Peyer's patch (tissue), 4 donors: ENCODE results near the gene DPPA2. TPM values are rescaled to one million over a fixed set of nuclear protein-coding genes. Genes with fewer than 3 reads are reported as not detected.
"Not testable (repeated sequence)": the region's sequence is repeated elsewhere in the genome, so short reads cannot be mapped to it uniquely, and the experiment has no call there.

Experiments
- DNase-seq, 3 donors: peaks; one replicate each; pipeline ENCODE4 v3.0.0-alpha.2; 2017 to 2019
- H3K27ac ChIP-seq, 4 donors: fragments of 200-600 bp; sonication (generic); one replicate each; pipeline ENCODE4 v1.5.1; 2016 to 2019
- H3K27me3 ChIP-seq, 2 donors: fragments of 200-600 bp; sonication (generic); one replicate each; pipeline ENCODE4 v1.5.1; 2019
- H3K36me3 ChIP-seq, 3 donors: fragments of 200-600 bp; sonication (generic); one replicate each; pipeline ENCODE4 v1.5.1; 2016 to 2019
- H3K4me1 ChIP-seq, 4 donors: fragments of 200-600 bp; sonication (generic); one replicate each; pipeline ENCODE4 v1.5.1; 2016 to 2019
- H3K4me3 ChIP-seq, 4 donors: fragments of 200-600 bp; sonication (generic); 1 replicate in 3 of 4; 2 replicates in 1 of 4; pipeline ENCODE4 v1.5.1; 2016 to 2019; ENCODE audit warnings: mild to moderate bottlenecking in 1 of 4
- H3K9me3 ChIP-seq, 4 donors: fragments of 200-600 bp; sonication (generic); one replicate each; pipeline ENCODE4 v1.5.1; 2016 to 2019; ENCODE audit warnings: mild to moderate bottlenecking in 1 of 4
- CTCF ChIP-seq, 6 experiments: fragments of 450-650 bp in 4 of 6; fragments of 200-600 bp in 2 of 6; sonication (generic) in 1 of 6; IDR thresholded peaks; one replicate each; pipeline ENCODE4 v1.5.1; 2017 to 2019; ENCODE audit warnings: antibody characterized with exemption in 6 of 6, mild to moderate bottlenecking in 3 of 6, moderate library complexity in 1 of 6
- POLR2A ChIP-seq, 2 donors: fragments of 450-650 bp; IDR thresholded peaks; one replicate each; pipeline ENCODE4 v1.5.1; 2017; ENCODE audit warnings: antibody characterized with exemption in 2 of 2, mild to moderate bottlenecking in 2 of 2, moderate library complexity in 2 of 2
- total RNA-seq, 4 donors: library from RNA; depleted of rRNA; stranded (reverse); fragments of >200 nt; gene quantifications; one replicate each; pipeline ENCODE4 v1.1.0, GENCODE V29; 2016

The DPPA2 gene, protein sequence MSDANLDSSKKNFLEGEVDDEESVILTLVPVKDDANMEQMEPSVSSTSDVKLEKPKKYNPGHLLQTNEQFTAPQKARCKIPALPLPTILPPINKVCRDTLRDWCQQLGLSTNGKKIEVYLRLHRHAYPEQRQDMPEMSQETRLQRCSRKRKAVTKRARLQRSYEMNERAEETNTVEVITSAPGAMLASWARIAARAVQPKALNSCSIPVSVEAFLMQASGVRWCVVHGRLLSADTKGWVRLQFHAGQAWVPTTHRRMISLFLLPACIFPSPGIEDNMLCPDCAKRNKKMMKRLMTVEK
- total RNA-seq = not detected

- H3K36me3 ChIP-seq = no peaks in the 10 kb centered on the region
- no peaks in the 10 kb centered on the region for H3K27me3 ChIP-seq
- H3K27ac ChIP-seq = no peak within 1 kb of the TSS
- no peak for DNase-seq
- no peak within 1 kb of the TSS for H3K4me3 ChIP-seq
- TF ChIP-seq CTCF (IDR thresholded peaks at IDR 0.05) (no peak), POLR2A (IDR thresholded peaks at IDR 0.05) (no peak)
- H3K9me3 ChIP-seq = no peaks in the 10 kb centered on the region
- no peaks in the 10 kb centered on the region for H3K4me1 ChIP-seq
These were observed at the start of gene DPPA2 for GRCh38 chr3:109316162-109316730. DPPA2 (minus strand) TSS chr3:109316517; CDS start chr3:109314542, 1,975 bp downstream.

GRCh38 chr3:109364088-109364487 lies 47.8 kb upstream of the DPPA2 start:
- no peak for TF ChIP-seq POLR2A (IDR thresholded peaks at IDR 0.05)
- TF ChIP-seq CTCF (IDR thresholded peaks at IDR 0.05) = no peak
- no peaks in the 10 kb centered on the region for H3K36me3 ChIP-seq
- no peak overlapping the region for H3K27ac ChIP-seq
- H3K27me3 ChIP-seq = no peaks in the 10 kb centered on the region
- no peak overlapping the region for H3K4me3 ChIP-seq
- DNase-seq = no peak
- peaks cover 0 to 2% (median 0%) of the 10 kb centered on the region in 4 donors for H3K9me3 ChIP-seq
- no peaks in the 10 kb centered on the region for H3K4me1 ChIP-seq

DNA sequence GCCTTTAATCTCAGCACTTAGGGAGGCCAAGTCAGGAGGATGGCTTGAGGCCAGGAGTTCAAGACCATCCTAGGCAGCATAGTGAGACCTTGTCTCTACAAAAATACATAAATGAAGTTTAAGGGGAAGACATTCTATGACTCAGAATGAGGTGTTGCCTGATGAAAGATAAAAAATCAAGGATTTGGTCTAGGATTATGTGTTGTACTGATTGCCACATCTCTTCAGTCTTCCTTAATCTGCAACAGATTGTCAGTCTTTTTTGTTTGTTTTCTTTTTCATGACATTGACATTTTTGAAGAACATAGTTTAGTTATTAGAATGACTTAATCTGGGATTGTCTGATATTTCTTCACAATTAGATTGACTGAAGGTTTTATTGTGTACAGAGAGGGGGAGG lies 47.3 kb upstream of the DPPA2 start:
- TF ChIP-seq CTCF (IDR thresholded peaks at IDR 0.05) (no peak), POLR2A (IDR thresholded peaks at IDR 0.05) (no peak)
- DNase-seq = no peak
- H3K27ac ChIP-seq = no peak overlapping the region

GRCh38 chr3:109362823-109363222 lies 46.5 kb upstream of the DPPA2 start:
- Histone ChIP-seq H3K27me3 (no peaks in the 10 kb centered on the region), H3K4me1 (no peaks in the 10 kb centered on the region), H3K36me3 (no peaks in the 10 kb centered on the region), H3K27ac (no peak overlapping the region), H3K4me3 (no peak overlapping the region), H3K9me3 (peaks cover 0 to 2% (median 0%) of the 10 kb centered on the region in 4 donors)
- TF ChIP-seq CTCF (IDR thresholded peaks at IDR 0.05) = no peak
- no peak for TF ChIP-seq POLR2A (IDR thresholded peaks at IDR 0.05)
- no peak for DNase-seq

More for the DNA sequence above, 47.3 kb upstream of the DPPA2 start:
- no peaks in the 10 kb centered on the region for H3K27me3 ChIP-seq
- H3K4me3 ChIP-seq = no peak overlapping the region
- H3K36me3 ChIP-seq = no peaks in the 10 kb centered on the region
- peaks cover 0 to 2% (median 0%) of the 10 kb centered on the region in 4 donors for H3K9me3 ChIP-seq
- H3K4me1 ChIP-seq = no peaks in the 10 kb centered on the region

GRCh38 chr3:109358809-109359208 lies 42.5 kb upstream of the DPPA2 start:
- not testable (repeated sequence) for H3K4me3 ChIP-seq, H3K9me3 ChIP-seq, H3K27ac ChIP-seq, H3K4me1 ChIP-seq, DNase-seq, H3K36me3 ChIP-seq, H3K27me3 ChIP-seq

GRCh38 chr3:109356442-109357155 lies 40.3 kb upstream of the DPPA2 start:
- TF ChIP-seq POLR2A (IDR thresholded peaks at IDR 0.05) (no peak), CTCF (IDR thresholded peaks at IDR 0.05) (no peak)
- no peaks in the 10 kb centered on the region for H3K27me3 ChIP-seq
- H3K4me1 ChIP-seq = no peaks in the 10 kb centered on the region
- H3K27ac ChIP-seq = no peak overlapping the region
- H3K4me3 ChIP-seq = no peak overlapping the region
- H3K36me3 ChIP-seq = no peaks in the 10 kb centered on the region
- DNase-seq = no peak
- H3K9me3 ChIP-seq = peaks cover 0 to 2% (median 0%) of the 10 kb centered on the region in 4 donors
